ENCODE measurements around the gene ACSF2. TPM values are rescaled to one million over a fixed set of nuclear protein-coding genes. Genes with fewer than 3 reads are reported as not detected.

ACSF2 gene
- total RNA-seq, 1 experiment from 2014 or later = 72.7 TPM

GRCh38 chr17:50508573-50509460 is 82.8 kb downstream of the ACSF2 start:
- Histone ChIP-seq H3K79me2 (ENCODE audit: low read length) (no peaks in the 10 kb centered on the region), H2AFZ (ENCODE audit: low read length) (peak overlapping the region; percentile 83), H3K36me3 (ENCODE audit: low read depth, low read length) (no peaks in the 10 kb centered on the region), H3F3A (ENCODE audit: low read length, unreplicated experiment) (no peaks in the 10 kb centered on the region), H3K4me1 (ENCODE audit: insufficient read depth, low read length) (peaks cover 15% of the 10 kb centered on the region), H3K9me2 (replicated peaks; ENCODE audit: low read length) (no peaks in the 10 kb centered on the region), H3K4me3 (ENCODE audit: low read length) (peak overlapping the region; percentile 63), H3K9ac (ENCODE audit: low read length) (peak overlapping the region; percentile 23), H3K27me3 (ENCODE audit: low read length) (no peaks in the 10 kb centered on the region), H3K4me2 (ENCODE audit: low read length) (peak overlapping the region; percentile 76), H4K20me1 (ENCODE audit: low read length) (no peaks in the 10 kb centered on the region), H3K9me3 (ENCODE audit: low read length) (no peaks in the 10 kb centered on the region), H3K27ac (ENCODE audit: low read length) (no peak overlapping the region)
- intact Hi-C loops (cut with micrococcal nuclease) = no loop called here
- DNase-seq = no peak
- POLR2A ChIA-PET (ENCODE audit: unreplicated experiment) = interaction anchor here (0.5 kb wide), 1 partner anchor 15 kb away, joined by 3 read pairs; no protein-coding TSS in a partner anchor
- CTCF ChIA-PET = no interaction called here
- TSS peak; percentile 52 for BruUV-seq (replicated peaks)
- no peak; the same call in 1 of the 2 replicates for ATAC-seq
- TF ChIP-seq CTCF (conservative IDR thresholded peaks at IDR 0.05; ENCODE audit: low read depth, low read length) (0 out of 2 replicates have a peak, but pooled peaks have one; percentile 3), EZH2phosphoT487 (IDR thresholded peaks at IDR 0.05; ENCODE audit: borderline replicate concordance, low read length) (no peak), EZH2 (IDR thresholded peaks at IDR 0.05; ENCODE audit: low read length, unreplicated experiment) (no peak)

GRCh38 chr17:50511058-50511457 is 85.0 kb downstream of the ACSF2 start:
- Histone ChIP-seq H3K4me3 (ENCODE audit: low read length) (no peak overlapping the region), H3K36me3 (ENCODE audit: low read depth, low read length) (no peaks in the 10 kb centered on the region), H3K79me2 (ENCODE audit: low read length) (no peaks in the 10 kb centered on the region), H3K9me3 (ENCODE audit: low read length) (no peaks in the 10 kb centered on the region), H2AFZ (ENCODE audit: low read length) (no peak overlapping the region), H3K4me1 (ENCODE audit: insufficient read depth, low read length) (peaks cover 15% of the 10 kb centered on the region), H4K20me1 (ENCODE audit: low read length) (no peaks in the 10 kb centered on the region), H3K9ac (ENCODE audit: low read length) (no peak overlapping the region), H3F3A (ENCODE audit: low read length, unreplicated experiment) (no peaks in the 10 kb centered on the region), H3K27ac (ENCODE audit: low read length) (no peak overlapping the region), H3K4me2 (ENCODE audit: low read length) (peak overlapping the region; percentile 35), H3K27me3 (ENCODE audit: low read length) (no peaks in the 10 kb centered on the region), H3K9me2 (replicated peaks; ENCODE audit: low read length) (no peaks in the 10 kb centered on the region)
- intact Hi-C loops (cut with micrococcal nuclease) = no loop called here
- TF ChIP-seq EZH2phosphoT487 (IDR thresholded peaks at IDR 0.05; ENCODE audit: borderline replicate concordance, low read length) = no peak
- no peak for TF ChIP-seq EZH2 (IDR thresholded peaks at IDR 0.05; ENCODE audit: low read length, unreplicated experiment)
- TF ChIP-seq CTCF (conservative IDR thresholded peaks at IDR 0.05; ENCODE audit: low read depth, low read length) = no peak
- ChIA-PET POLR2A (ENCODE audit: unreplicated experiment) (no interaction called here), CTCF (interaction anchor here (0.7 kb wide), 1 partner anchor 565 kb away, joined by 3 read pairs; no protein-coding TSS in a partner anchor)
- DNase-seq (peak; percentile 59), ATAC-seq (no peak)
- BruUV-seq (replicated peaks) = no TSS peak

GRCh38 chr17:50513495-50513894 is 87.5 kb downstream of the ACSF2 start:
- no peak overlapping the region for H2AFZ ChIP-seq (ENCODE audit: low read length)
- no peak overlapping the region for H3K9ac ChIP-seq (ENCODE audit: low read length)
- no peaks in the 10 kb centered on the region for H3K27me3 ChIP-seq (ENCODE audit: low read length)
- CTCF ChIA-PET = no interaction called here
- H3K27ac ChIP-seq (ENCODE audit: low read length) = no peak overlapping the region
- intact Hi-C loops (cut with micrococcal nuclease) = no loop called here
- no peak for ATAC-seq
- no peaks in the 10 kb centered on the region for H3F3A ChIP-seq (ENCODE audit: low read length, unreplicated experiment)
- no peak overlapping the region for H3K4me2 ChIP-seq (ENCODE audit: low read length)
- H3K4me3 ChIP-seq (ENCODE audit: low read length) = no peak overlapping the region
- no peaks in the 10 kb centered on the region for H3K79me2 ChIP-seq (ENCODE audit: low read length)
- H3K9me3 ChIP-seq (ENCODE audit: low read length) = no peaks in the 10 kb centered on the region
- DNase-seq = no peak
- H3K36me3 ChIP-seq (ENCODE audit: low read depth, low read length) = no peaks in the 10 kb centered on the region
- H3K9me2 ChIP-seq (replicated peaks; ENCODE audit: low read length) = no peaks in the 10 kb centered on the region
- BruUV-seq (replicated peaks) = no TSS peak
- H3K4me1 ChIP-seq (ENCODE audit: insufficient read depth, low read length) = peaks cover 12% of the 10 kb centered on the region
- no peak for TF ChIP-seq EZH2phosphoT487 (IDR thresholded peaks at IDR 0.05; ENCODE audit: borderline replicate concordance, low read length)
- no peak for TF ChIP-seq EZH2 (IDR thresholded peaks at IDR 0.05; ENCODE audit: low read length, unreplicated experiment)
- no peak for TF ChIP-seq CTCF (conservative IDR thresholded peaks at IDR 0.05; ENCODE audit: low read depth, low read length)
- POLR2A ChIA-PET (ENCODE audit: unreplicated experiment) = no interaction called here
- no peaks in the 10 kb centered on the region for H4K20me1 ChIP-seq (ENCODE audit: low read length)

Measured in PC-3 (cell line).